CD4-positive, alpha-beta T cell treated with Interleukin-1 beta for 1 hour (primary cell): ENCODE data around the gene TECR.
A peak's percentile ranks its signal among the peaks of the same experiment; 100 is the strongest.
"Not testable (repeated sequence)": the region's sequence is repeated elsewhere in the genome, so short reads cannot be mapped to it uniquely, and the experiment has no call there.

Source experiments
- DNase-seq, 2 donors: peaks; one replicate each; pipeline ENCODE4 v3.0.0-alpha.2; 2020 to 2022

Gene TECR

GRCh38 chr19:14540741-14541525 is 11.5 kb downstream of the TECR start:
- DNase-seq = no peak

- DNase-seq = not testable (repeated sequence)
Measured at GRCh38 chr19:14541979-14542378, 12.6 kb downstream of the TECR start.

GRCh38 chr19:14542711-14543328 is 13.4 kb downstream of the TECR start:
- DNase-seq = no peak

GRCh38 chr19:14544047-14544446 is 14.7 kb downstream of the TECR start:
- DNase-seq = no peak

GRCh38 chr19:14544977-14545715 is 15.8 kb downstream of the TECR start:
- DNase-seq = no peak

- no peak for DNase-seq
Measured at GRCh38 chr19:14545716-14546082, 16.3 kb downstream of the TECR start.

- no peak for DNase-seq
Measured at GRCh38 chr19:14550201-14550754, 20.9 kb downstream of the TECR start.

- DNase-seq = peak; percentile 83 to 84
Measured at GRCh38 chr19:14551134-14552005, 22.0 kb downstream of the TECR start.

GRCh38 chr19:14552006-14552360 is 22.6 kb downstream of the TECR start:
- DNase-seq = not testable (repeated sequence)

- no peak for DNase-seq
Measured at GRCh38 chr19:14553042-14553938, 23.9 kb downstream of the TECR start.

- no peak for DNase-seq
Measured at GRCh38 chr19:14553939-14554243, 24.5 kb downstream of the TECR start.

- DNase-seq = no peak
Measured at GRCh38 chr19:14554382-14554812, 25.0 kb downstream of the TECR start.

- no peak for DNase-seq
Measured at GRCh38 chr19:14555918-14556661, 26.7 kb downstream of the TECR start.

- peak; percentile 72 to 79 for DNase-seq
Measured at GRCh38 chr19:14556662-14557188, 27.3 kb downstream of the TECR start.

- DNase-seq = no peak
Measured at GRCh38 chr19:14558370-14559066, 29.1 kb downstream of the TECR start.

GRCh38 chr19:14559916-14560775 is 30.8 kb downstream of the TECR start:
- no peak for DNase-seq

- DNase-seq = no peak
Measured at GRCh38 chr19:14560776-14561108, 31.3 kb downstream of the TECR start.

GRCh38 chr19:14561249-14561648 is 31.9 kb downstream of the TECR start:
- DNase-seq = no peak

- peak; percentile 40 to 59 for DNase-seq
Measured at GRCh38 chr19:14561847-14562351, 32.5 kb downstream of the TECR start.
